Measurements from ENCODE around the gene RRP1B. TPM values are rescaled to one million over a fixed set of nuclear protein-coding genes. Genes with fewer than 3 reads are reported as not detected.

The RRP1B gene
- total RNA-seq, 1 experiment from 2014 or later: 55.9 TPM

- Histone ChIP-seq H3K9me2 (ENCODE audit: insufficient read depth) (no peaks in the 10 kb centered on the region), H3K79me2 (ENCODE audit: insufficient read depth, low read length) (no peaks in the 10 kb centered on the region), H3K4me2 (ENCODE audit: low read length) (no peak overlapping the region), H3K9ac (ENCODE audit: low read length) (no peak overlapping the region), H3K36me3 (ENCODE audit: control insufficient read depth in 1 of 2, insufficient read depth in 2 of 2, low read length in 2 of 2) (no peaks in the 10 kb centered on the region), H3K4me3 (replicated peaks in 1 of 2; ENCODE audit: low read depth in 1 of 2, low read length in 2 of 2) (no peak overlapping the region), H3K27ac (ENCODE audit: low read depth, low read length) (no peak overlapping the region), H4K20me1 (ENCODE audit: insufficient read depth) (no peaks in the 10 kb centered on the region), H3K9me3 (ENCODE audit: control insufficient read depth in 1 of 2, insufficient read depth in 1 of 2, low read depth in 1 of 2, low read length in 2 of 2) (no peaks in the 10 kb centered on the region), H3K4me1 (ENCODE audit: control insufficient read depth in 1 of 2, insufficient read depth in 2 of 2, low read length in 2 of 2) (peaks cover 0 to 7% of the 10 kb centered on the region in 2 experiments; a peak in 1 of 4 replicates), H2AFZ (ENCODE audit: low read depth, low read length, poor library complexity, severe bottlenecking) (no peak overlapping the region), H3K27me3 (ENCODE audit: insufficient read depth, low read length) (no peaks in the 10 kb centered on the region)
- POLR2A ChIA-PET: no interaction called here
- CTCF ChIA-PET: no interaction called here
- no TSS peak for BruUV-seq (replicated peaks)
- DNase-seq (ENCODE audit: low read depth, low spot score) (no peak), ATAC-seq (no peak)
- RAD21 ChIA-PET (ENCODE audit: low non-redundant PET in 1 of 2, low total read pairs in 2 of 2, uncharacterized antibody in 2 of 2, unreplicated experiment in 2 of 2): no interaction called here
- intact Hi-C loops (cut with micrococcal nuclease): no loop called here
- no peak for TF ChIP-seq ZFX (IDR thresholded peaks at IDR 0.05)
- TF ChIP-seq ATF3 (IDR thresholded peaks at IDR 0.05): no peak
These were observed 5.7 kb upstream of the RRP1B start for GRCh38 chr21:43653626-43654025.

- H2AFZ ChIP-seq (ENCODE audit: low read depth, low read length, poor library complexity, severe bottlenecking): no peak overlapping the region
- peaks cover 6% of the 10 kb centered on the region for H3K79me2 ChIP-seq (ENCODE audit: insufficient read depth, low read length)
- ChIA-PET CTCF (no interaction called here), POLR2A (no interaction called here), RAD21 (ENCODE audit: low non-redundant PET in 1 of 2, low total read pairs in 2 of 2, uncharacterized antibody in 2 of 2, unreplicated experiment in 2 of 2) (no interaction called here)
- intact Hi-C loops (cut with micrococcal nuclease): no loop called here
- no peaks in the 10 kb centered on the region for H3K36me3 ChIP-seq (ENCODE audit: control insufficient read depth in 1 of 2, insufficient read depth in 2 of 2, low read length in 2 of 2)
- TF ChIP-seq SRF (IDR thresholded peaks at IDR 0.05; ENCODE audit: low read depth) (no peak), REST (IDR thresholded peaks at IDR 0.05; ENCODE audit: low read depth) (no peak), CEBPB (IDR thresholded peaks at IDR 0.05; ENCODE audit: low read depth) (no peak), SP1 (IDR thresholded peaks at IDR 0.05; ENCODE audit: low read depth) (no peak), RAD21 (IDR thresholded peaks at IDR 0.05; ENCODE audit: low read depth) (no peak), EZH2 (IDR thresholded peaks at IDR 0.05) (no peak), YY1 (IDR thresholded peaks at IDR 0.05; ENCODE audit: extremely low read depth, insufficient replicate concordance, low read depth, low read length) (no peak), ZFX (IDR thresholded peaks at IDR 0.05) (no peak), EGR1 (IDR thresholded peaks at IDR 0.05; ENCODE audit: low read depth) (no peak)
- H3K4me3 ChIP-seq (replicated peaks in 1 of 2; ENCODE audit: low read depth in 1 of 2, low read length in 2 of 2): no peak overlapping the region
- H3K27me3 ChIP-seq (ENCODE audit: insufficient read depth, low read length): no peaks in the 10 kb centered on the region
- peaks cover 4 to 14% of the 10 kb centered on the region in 2 experiments; a peak in 3 of 4 replicates for H3K4me1 ChIP-seq (ENCODE audit: control insufficient read depth in 1 of 2, insufficient read depth in 2 of 2, low read length in 2 of 2)
- H4K20me1 ChIP-seq (ENCODE audit: insufficient read depth): no peaks in the 10 kb centered on the region
- H3K9me2 ChIP-seq (ENCODE audit: insufficient read depth): no peaks in the 10 kb centered on the region
- H3K9ac ChIP-seq (ENCODE audit: low read length): no peak overlapping the region
- H3K9me3 ChIP-seq (ENCODE audit: control insufficient read depth in 1 of 2, insufficient read depth in 1 of 2, low read depth in 1 of 2, low read length in 2 of 2): no peaks in the 10 kb centered on the region
- no peak for ATAC-seq
- no peak for DNase-seq (ENCODE audit: low read depth, low spot score)
- no peak overlapping the region for H3K27ac ChIP-seq (ENCODE audit: low read depth, low read length)
- H3K4me2 ChIP-seq (ENCODE audit: low read length): no peak overlapping the region
- BruUV-seq (replicated peaks): no TSS peak
These were observed 4.4 kb upstream of the RRP1B start for GRCh38 chr21:43654806-43655489.
